Stimulated activated CD8-positive, alpha-beta memory T cell treated with anti-CD3 and anti-CD28 coated beads, Interleukin-2, amount 100 ng/mL, for 1 hour (primary cell): ENCODE results near the gene SCAF11.

Experiments used
- DNase-seq, 2 donors: peaks; one replicate each; pipeline ENCODE4 v3.0.0-alpha.2; 2020; ENCODE audit warnings: low read depth in 2 of 2

SCAF11 gene

DNA sequence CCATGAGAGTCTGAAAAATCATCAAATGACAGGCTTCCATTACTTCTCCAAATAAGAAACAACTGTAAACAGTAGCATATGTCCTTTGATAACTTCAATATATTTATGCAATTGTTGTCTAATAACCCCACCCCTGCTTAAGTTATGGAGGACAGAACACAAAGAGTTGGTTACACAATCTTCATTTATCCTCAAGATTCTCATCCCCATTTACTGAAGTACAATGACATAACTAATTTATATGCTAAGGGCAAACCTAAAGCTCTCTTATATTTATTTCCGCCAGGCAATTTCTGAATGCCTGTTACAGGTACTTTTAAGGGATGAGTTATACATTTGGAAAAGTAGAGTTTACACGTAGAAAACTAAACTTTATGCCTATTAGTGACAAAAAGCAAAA, 12.3 kb downstream of the SCAF11 start:
- no peak for DNase-seq

DNA sequence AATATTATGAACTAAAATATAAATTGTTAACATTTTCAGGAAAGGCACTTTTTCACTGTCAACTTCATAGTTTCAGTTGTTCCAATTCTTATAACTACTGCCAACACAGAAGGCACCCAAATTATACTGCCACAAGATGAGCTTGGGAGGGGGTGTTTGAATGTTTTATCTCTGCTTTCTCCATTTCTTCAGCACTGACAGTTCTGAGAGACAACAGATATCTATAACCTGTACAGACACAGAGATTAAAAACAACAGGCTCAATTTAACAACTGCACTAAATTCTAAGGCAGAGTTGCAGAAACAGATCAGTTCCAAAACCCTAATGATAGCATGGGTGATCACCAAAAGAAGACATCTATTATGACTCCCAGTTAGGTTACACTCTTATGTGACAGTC, 12.8 kb downstream of the SCAF11 start:
- no peak for DNase-seq

DNA sequence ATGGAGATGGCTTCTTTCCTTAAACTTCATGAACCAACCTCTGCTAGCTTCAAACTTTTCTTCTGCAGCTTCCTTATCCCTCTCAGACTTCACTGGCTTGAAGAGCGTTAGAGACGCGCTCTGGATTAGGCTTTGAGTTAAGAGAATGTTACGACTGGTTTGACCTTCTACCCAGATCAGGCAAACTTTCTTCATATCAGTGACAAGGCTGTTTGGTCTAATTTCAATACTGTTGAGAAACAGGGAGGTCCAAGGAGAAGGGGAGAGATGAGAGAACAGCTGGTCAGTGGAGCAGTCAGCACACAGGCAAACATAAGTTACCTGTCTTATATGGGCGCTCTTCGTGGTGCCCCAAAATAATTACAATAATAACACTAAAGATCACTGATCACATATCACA, 14.9 kb downstream of the SCAF11 start:
- DNase-seq, result no peak

DNA sequence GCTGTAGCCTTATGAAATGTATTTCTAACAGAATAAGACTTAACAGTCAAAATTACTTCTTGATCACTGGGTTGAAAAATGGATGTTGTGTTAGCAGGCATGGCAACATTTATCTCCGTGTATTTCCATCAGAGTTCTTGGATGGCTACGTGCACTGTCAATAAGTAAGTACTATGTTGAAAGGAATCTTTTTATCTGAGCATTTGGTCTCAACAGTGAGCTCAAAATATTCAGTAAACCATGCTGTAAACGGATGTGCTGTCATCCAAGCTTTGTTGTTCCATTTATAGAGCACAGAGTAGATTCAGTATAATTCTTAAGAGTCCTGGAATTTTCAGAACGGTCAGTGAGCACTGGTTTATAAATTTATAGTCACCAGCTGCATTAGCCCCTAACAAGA, 15.5 kb downstream of the SCAF11 start:
- DNase-seq, result no peak

DNA sequence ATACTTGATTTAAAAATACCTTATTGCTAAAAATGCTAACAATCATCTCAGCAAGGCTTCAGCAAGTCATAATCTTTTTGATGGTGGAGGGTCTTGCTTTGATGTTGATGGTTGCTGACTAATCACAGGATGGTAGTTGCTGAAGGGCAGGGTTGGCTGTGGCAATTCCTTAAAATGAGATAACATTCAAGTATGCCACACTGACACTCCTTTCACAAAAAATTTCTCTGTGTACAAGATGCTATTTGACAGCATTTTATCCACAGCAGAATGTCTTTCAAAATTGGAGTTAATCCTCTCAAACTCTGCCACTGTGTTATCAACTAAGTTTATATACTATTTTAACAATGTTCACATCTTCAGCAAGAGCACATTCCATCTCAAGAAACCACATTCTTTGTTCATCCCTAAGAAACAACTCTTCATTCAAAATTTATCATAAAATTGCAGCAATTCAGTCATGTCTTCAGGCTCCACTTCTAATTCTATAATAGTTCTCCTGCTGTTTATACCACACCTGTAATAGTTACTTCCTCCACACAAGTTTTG, 16.1 kb downstream of the SCAF11 start:
- DNase-seq, result no peak

DNA sequence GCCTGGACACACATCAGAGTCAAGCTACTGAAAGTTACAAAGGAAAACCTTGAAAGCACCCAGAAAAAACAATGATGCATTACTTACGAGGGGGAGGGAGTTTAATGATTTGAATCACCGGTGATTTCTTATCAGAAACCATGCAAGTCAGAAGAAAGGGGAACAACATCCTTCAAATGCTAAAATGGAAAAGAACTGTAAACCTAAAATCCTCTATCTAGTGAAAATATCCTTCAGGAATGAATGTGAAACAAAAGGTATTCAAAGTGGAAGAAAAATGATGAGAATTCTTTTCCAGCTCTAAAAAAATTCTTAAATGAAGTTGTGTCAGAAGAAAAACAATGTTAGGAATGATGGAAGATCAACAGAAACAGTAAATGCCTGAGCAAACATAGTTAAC, 16.8 kb downstream of the SCAF11 start:
- no peak for DNase-seq

DNA sequence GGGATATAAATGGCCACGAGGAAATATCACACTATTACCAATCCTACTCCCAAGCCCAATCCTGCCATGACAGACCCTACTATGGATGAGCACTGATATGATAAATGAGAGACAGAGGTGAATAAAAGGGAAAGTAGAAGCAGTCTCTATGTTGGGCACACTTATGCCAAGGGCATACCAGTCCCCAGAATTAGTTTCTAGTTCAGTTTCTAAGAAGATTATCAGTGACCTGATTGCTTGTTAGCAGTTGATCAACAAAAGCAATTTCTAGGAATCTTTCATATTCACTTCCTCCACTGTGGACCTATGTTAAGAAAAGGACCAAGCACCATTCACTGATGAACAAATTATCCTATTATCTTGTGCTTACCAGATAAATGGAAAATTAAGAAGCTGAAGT, 20.0 kb downstream of the SCAF11 start:
- DNase-seq, result no peak

DNA sequence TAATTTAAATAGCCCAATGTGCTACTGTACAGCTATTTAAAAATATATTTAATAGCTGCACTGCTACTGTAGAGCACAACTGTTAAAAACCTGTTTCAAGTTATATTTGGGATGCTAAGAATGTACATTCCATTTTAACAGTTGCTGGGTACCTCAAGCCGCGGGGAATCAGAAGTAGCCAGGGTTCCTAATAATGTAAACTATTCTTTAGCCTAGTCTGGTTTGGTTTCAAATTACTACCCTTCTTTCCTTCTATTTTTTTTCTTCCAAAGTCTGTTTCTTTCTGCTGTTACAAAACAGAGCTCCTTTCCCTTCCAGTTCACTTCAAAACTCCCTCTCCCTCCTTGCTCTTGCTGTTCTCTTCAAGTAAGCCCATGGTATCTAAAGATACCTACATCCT, 21.3 kb downstream of the SCAF11 start:
- DNase-seq, result no peak

DNA sequence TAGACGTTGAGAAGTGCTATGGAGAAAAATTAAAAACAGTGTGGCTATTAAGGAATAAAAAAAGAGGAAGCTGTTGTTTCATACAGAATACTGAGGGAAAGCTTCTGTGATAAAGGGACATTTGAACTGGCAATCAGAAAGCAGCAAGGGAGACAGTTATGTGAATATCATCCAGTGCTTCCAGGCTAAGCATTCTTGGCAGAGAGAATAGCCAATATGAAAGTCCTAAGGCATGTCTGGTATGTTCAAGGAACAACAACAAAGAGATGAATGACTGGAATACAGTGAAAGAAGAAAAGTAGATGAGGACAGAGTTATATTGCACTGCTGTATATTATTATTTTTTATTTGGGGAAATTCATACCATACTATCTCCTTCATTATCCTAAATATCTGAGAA, 23.9 kb downstream of the SCAF11 start:
- DNase-seq, result no peak

DNA sequence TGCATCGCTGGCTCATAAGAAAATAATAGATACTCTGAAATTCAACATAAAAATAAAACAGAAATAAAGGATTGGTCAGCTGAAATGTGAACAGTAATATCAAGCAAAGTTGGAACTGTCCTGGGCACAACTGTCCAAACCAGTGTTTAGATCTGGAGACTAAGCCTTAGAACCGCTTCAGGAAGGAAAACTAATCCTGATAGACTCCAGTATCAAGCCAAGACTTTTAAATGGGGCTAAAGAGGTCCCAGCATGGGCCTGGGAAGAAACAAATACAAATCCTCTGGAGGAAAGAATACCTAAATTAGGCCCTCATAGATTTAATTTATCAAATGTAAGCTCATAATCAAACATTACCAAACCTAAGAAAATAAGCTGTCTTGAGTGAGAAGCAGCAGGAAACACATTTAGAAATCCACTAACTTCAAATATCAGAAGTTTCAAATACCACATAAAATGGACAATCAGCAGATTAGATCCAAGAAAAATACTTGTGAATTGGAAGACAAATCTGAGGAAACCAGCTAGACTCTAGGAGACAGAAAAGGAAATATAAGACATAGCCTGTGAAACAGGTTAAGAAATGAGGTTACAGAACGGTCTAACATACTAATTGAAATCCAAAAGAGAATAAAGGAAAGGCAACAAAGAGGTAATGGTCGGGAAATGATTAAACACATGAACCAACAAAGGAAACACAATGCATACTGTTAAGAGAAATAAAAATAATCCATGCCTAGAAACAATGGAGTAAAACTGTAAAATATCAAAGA, 27.6 kb downstream of the SCAF11 start:
- DNase-seq, result no peak

DNA sequence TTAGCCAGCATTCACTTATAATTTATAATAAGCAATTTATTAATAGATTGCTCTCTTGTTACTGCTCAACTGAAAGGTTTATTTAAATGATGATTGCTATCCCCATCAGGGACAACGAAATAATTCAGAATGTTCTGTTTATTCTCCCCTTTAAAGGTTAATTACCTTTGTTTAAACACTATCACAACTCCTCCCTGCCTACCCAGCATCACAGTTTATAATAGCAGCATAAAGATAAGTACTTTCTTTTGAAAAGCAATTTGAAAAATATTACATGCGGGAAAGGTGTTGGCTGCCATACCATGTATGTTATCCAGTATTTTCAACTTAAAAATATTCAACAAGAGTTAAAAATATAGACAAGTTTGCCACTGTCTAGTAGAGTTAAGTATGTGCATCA, 30.6 kb downstream of the SCAF11 start:
- DNase-seq, result no peak

DNA sequence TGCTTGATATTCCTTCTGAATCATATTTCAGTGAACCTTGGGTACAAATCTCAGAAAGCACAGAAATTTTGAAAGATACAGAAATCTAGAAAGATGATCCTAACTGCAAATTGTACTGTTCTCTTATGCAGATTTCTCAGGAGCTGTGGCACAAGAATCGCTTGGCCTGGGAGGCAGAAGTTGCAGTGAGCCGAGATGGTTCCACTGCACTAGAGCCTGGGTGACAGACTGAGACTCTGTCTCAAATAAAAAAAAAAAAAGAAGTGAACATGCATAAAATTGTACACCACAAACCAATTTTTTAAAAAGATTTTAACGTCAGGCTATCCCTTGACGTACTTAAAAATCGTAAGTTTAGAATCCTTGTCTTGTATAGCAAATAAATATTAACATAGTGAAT, 31.3 kb downstream of the SCAF11 start:
- no peak for DNase-seq

DNA sequence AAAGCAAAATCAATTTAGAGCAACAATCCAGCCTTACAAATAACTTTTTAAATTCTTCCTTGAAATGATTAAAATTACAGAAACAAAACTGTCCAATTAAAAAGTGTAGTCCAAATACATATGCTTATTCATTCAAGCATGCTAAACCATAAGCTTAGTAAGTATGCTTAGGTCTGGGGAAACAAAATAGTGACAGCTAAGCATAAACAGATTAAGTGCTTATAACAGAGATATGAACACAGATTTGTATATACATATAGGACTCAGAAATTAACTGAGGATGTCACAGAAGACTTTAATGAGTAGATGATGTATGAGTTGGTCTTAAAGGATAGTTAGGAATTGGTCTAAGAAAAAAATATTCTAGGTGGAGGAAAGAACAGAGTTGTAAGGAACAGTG, 41.8 kb downstream of the SCAF11 start:
- no peak for DNase-seq

DNA sequence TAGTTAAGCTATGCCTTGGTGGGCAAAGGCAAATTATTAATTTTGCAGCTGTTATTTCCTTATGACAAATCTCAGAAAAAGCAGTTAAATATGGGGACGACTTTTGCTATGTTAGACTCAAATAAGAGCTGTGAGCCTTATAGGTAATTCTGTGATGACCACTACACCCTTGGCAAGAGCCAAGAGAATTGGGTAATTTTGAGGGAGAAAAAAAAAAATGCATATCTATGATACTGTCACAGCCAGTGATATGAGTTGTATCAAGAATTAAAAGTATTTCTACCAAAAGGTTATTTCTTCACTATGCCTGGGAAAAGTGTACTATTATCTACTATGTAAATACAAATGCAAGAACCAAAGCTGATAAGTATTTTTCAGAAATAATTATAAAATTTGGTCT, 43.9 kb downstream of the SCAF11 start:
- no peak for DNase-seq

DNA sequence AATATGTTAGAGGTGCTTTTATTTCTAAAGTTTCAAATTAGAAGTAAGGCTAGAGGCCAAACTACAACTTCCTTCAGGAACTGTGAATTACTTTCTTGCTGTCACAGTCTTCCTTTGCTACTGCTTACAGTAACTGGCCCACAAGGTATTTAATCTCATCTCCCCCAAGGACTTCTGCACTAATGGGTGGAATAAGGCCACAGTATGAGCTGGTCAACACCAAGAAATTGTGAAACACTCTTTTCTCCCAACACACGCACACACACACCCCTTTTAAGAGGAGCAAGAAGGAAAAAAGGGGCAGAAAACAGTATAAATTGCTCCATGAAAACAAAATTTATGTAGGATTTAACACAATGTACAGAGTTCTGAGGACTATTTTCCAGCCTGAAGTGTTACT, 45.6 kb downstream of the SCAF11 start:
- DNase-seq, result no peak

DNA sequence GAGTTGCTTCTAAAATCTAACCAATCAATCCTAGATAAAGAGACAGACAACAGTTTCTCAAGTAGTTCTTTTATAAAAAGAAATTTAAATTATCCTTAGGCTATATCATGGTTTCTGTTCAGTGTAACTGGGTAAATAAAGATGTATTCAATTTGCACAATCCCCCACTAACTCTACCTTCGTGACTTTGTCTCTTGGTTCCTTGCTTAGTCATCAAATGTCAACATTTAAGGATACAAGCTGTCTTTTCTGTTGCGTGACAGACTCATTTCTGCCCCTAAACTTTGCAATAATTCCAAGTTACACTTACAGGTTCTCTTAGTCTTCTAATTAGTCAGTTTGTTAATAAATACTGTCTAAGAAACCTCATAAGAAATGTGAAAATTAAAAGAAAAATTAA, 50.6 kb downstream of the SCAF11 start:
- DNase-seq, result no peak

DNA sequence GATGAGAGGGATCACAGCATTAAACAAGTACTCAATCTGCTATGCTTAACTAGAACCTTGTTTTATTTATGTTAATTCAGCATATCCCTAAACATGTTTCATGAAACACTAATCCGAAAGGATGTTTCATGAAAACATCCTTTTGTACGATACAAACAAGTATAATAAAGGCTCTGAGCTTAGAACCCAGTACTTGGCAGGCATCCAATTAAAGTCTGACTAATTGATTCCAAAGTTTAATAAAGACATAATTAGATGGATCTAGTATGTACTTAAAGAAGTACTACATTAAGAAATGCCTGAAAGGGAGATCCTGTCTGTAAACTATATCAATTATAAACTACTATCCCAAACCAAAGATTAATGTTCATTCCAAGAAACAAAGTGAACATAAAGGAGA, 51.8 kb downstream of the SCAF11 start:
- DNase-seq, result no peak

DNA sequence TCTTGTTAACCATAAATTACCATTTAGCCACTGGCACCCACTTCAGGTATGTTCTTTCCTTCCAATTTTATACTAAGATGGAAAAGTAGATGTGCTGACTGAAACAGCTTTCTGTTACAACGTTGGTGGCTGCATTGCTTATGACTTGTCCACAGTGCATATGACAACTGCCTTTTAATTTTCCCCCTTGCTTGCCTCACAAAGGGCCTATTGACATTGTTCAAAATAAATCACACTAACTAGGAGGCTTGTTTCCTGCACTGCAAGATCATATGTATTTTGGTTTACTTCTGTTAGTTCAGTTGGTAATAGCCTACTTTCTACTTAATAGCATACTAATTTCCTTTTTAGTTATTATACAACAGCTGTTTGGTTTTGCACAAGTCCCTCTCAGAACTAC, 55.4 kb downstream of the SCAF11 start:
- no peak for DNase-seq

DNA sequence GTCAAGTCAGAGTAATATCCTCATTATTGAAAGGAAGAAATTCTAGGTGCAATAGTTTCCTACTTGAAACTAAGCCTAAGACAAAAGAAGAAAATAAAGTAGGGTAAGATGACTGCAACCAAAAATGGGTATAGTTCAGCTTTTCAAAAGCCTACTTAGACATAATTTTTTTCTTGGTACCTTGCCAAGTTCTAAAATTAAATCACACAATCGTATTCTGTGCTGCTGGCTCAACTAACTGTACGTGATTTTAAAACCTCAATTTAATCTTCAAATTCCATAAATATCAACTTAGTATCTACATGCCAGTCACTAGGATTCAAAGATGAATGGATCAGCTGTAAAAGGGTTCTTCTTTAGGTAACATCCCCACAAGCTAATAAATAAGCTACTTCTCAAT, 56.9 kb downstream of the SCAF11 start:
- no peak for DNase-seq

DNA sequence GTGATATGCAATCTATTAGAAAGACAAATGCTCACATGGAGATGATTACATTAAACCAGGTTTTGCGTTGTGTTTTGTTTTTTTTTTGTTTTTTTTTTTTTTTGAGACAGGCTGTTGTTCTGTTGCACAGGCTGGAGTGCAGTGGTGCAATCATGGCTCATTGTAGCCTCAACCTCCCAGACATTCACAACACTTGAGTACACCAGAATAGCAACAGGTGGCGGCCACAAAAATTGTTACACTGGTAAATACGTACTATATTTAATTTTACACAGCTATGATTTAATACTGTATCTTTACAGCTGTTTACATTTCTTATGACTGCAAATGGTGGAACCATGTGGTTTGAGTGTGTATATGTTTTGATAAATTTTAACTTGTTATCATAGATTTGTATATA, 60.0 kb downstream of the SCAF11 start:
- no peak for DNase-seq

DNA sequence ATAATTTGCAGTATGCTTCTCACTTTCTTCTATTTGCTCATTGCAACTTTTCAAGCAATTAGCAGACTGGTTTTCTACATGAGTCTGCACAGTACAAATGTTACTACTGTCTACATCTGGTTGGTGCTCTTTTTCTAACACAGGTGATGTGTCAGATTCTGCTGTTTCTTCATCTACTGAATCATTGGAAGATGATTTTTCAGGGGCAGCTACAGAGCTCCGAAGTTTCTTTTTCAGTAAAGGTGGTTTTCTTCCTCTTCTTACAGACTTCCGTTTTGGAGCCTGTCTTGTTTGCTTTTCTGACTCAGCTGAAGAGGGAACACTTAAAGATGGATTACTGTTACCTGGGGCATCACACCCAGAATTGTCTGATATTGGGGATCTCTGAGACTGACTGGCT, 62.1 kb downstream of the SCAF11 start:
- DNase-seq, result no peak

DNA sequence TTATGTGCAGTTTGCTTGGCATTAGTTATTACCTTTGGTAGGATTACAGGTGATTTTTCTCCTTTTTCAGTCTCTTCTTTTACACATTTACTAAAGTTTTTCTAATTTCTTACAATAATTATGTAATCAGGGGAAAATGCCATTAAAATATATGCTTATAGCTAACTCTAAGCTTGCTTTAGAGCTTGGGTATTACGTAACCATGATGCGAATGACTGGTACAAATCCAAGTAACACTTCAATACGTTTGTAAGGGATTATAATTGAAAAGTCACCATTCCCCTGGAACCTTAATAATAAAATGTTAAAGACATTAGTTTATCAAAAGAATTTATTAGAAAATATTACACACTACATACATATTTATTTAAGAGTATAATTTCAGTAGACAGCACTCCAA, 71.6 kb downstream of the SCAF11 start:
- no peak for DNase-seq

DNA sequence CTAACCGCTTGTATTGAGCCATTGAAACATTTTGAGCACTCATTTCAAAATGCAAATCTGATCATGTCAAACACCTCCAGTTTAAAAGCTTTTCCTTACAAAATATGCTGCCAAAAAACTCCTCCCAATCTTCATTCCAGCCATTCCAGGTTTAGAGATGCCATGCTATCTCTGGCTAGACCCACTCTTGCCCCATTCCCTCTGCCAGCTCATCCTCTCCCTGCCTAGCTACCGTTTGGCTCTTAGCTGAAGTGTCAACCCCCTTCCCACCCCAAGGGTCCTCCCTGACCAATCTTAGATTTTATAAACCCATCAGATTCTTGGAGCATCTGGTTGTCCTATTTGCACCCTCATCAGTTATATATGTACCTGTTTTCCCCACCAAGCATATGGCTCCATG, 75.0 kb downstream of the SCAF11 start:
- no peak for DNase-seq

DNA sequence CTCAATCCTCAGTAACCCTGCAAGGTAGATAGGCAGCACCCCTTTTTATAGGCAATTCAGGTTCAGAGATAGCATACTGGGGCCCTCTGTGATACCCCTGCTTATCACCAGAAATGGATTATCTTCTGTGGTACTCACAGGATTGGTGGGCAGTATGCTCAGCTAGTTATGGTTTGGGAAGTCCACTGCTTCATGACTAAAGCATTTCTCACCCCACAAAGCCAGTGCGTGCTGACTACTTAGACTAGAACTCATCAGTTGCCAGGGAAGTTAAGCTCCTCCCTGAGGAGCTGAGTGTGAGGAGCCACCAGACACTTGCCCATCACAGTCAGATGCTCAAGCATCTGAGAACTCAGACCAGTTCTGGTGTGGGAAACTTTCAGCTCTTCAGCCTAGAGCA, 76.3 kb downstream of the SCAF11 start:
- no peak for DNase-seq
